HG02884 (cell line): Measurements from ENCODE around the gene FST.

ENCODE experiments used
- ATAC-seq: cut with Tn5 transposase; IDR thresholded peaks from one replicate; pipeline ENCODE4 v1.9.1; 2021; ENCODE audit warnings: mild to moderate bottlenecking, moderate library complexity; ENCODE audit not compliant: unreplicated experiment

FST gene

DNA sequence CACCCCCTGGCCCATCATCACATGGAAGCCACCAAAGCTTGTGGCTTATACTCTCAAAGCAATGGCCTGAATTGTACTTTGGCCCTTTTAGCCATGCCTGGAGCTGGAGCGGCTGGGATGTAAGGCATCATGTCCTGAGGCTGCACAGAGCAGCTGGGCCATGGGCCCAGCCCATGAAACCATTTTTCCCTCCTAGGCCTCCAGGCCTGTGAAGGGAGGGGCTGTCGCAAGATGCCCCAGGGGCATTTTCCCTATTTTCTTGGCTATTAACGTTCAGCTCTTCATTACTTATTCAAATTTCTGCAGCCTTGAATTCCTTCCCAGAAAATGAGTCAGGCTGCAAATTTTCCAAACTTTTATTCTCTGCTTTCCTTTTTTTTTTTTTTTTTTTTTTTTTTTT is 27.7 kb downstream of the FST start:
- ATAC-seq = no peak

DNA sequence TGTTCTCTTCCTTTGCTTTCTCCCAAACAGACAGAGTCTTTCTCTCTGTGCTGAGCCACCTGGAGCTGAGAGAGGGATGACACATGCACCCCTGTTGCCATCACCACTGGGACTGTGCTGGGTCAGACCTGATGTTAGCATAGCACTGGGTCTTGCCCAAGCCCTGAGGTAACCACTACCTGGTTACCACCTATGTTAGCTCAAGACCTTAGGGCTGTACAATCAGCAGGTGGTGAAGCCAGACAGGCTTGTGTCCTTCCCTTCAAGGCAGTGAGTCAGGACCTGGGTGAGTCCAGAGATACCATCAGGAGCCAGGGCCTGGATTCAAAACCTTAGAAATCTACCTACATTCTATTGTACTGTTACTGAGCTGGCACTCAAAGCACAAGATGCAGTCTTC is 32.1 kb downstream of the FST start:
- no peak for ATAC-seq

DNA sequence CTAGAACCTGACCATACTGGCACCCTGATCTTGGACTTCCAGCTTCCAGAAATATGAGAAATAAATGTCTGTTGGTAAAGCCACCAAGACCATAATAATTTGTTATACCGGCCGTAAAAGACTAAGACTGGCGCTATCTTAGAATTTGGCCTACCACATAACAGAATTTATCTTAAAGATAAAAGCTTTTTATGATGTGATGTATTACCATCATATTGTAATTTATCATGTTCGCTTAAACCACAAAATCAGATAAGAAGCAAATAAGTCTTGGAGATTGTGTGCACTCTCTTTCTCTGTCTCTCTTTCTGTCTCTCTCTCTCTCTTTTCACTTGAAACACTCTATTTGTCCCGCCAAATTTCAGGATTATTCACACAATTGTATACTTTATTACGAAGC is 35.6 kb downstream of the FST start:
- ATAC-seq = no peak

DNA sequence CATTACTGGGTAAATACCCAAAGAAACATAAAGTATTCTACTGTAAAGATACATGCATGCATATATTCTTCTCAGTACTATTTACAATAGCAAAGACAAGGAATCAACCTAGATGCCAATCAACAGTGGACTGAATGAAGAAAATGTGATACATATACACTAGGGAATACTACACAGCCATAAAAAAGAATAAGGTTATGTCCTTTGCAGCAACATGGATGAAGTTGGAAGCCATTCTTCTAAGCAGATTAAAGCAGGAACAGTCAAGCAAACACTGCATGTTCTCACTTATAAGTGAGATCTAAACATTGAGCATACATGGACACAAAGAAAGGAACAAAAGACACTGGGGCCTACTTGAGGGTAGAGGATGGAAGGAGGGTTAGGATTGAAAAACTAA is 40.4 kb downstream of the FST start:
- no peak for ATAC-seq
